HG02623 (cell line): ENCODE data around the gene RNF135.
"Not testable (repeated sequence)": the region's sequence is repeated elsewhere in the genome, so short reads cannot be mapped to it uniquely, and the experiment has no call there.

ENCODE experiments used
- ATAC-seq: cut with Tn5 transposase; IDR thresholded peaks from one replicate; pipeline ENCODE4 v1.9.1; 2021; ENCODE audit warnings: moderate library complexity; ENCODE audit not compliant: unreplicated experiment

The RNF135 gene

GRCh38 chr17:30954046-30954830, 16.6 kb upstream of the RNF135 start:
- no peak for ATAC-seq

GRCh38 chr17:30956764-30957374, 14.0 kb upstream of the RNF135 start:
- no peak for ATAC-seq

GRCh38 chr17:30957741-30958140, 13.1 kb upstream of the RNF135 start:
- ATAC-seq, result no peak

DNA sequence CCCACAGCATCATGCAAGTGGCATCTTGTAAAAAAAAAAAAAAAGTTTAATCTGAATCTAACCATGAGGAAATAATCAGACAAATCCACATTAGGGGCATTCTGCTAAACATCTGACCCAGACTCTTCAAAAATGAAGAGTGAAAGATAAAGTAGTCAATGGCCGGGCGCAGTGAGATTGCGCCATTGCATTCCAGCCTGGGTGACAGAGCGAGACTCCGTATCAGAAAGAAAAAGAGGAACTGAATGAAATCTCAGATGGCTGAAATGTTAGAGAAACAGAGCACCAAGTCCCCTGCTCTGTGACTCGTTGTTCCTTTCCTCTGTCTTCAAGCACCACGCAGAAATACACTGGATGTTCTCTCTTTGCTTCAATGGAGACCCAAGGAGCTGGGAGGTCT, 12.7 kb upstream of the RNF135 start:
- no peak for ATAC-seq

DNA sequence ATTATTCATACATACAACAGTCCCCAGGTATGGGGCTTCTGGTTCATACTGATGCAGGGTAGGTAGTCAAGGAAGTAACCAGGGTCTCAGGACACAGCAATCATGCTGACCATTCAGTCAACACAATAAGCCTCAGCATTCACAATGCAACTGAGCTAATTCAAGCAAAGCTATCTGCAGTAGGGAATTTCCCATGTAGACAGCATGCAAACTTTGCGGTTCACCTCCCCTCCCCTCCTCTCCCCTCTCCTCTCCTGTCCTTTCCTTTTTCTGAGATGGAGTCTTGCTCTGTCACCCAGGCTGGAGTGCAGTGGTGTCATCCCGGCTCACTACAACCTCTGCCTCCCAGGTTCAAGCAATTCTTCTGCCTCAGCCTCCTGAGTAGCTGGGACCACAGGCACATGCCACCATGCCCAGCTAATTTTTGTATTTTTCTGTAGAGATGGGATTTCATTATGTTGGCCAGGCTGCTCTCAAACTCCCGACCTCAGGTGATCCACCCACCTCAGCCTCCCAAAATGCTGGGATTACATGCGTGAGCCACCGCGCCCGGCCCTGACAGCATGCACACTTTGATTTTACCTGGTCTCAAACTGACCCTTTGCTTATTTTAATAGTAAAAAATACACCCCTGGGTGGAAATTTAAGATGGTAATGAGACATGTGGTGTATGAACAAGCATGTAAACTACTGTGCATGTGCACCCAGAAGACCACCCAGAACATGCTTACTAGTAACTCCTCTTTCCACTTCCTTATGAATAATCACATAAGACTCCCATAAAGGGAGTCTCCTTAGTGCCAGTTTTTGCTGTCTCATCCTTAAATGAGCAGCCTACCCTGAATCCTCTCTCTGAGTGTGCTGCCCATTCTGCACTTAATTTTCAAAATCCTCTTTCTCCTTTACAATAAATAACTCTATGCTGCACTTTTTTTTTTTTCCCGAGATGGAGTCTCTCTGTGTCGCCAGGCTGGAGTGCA, 9.3 kb upstream of the RNF135 start:
- peak; percentile 61 for ATAC-seq

DNA sequence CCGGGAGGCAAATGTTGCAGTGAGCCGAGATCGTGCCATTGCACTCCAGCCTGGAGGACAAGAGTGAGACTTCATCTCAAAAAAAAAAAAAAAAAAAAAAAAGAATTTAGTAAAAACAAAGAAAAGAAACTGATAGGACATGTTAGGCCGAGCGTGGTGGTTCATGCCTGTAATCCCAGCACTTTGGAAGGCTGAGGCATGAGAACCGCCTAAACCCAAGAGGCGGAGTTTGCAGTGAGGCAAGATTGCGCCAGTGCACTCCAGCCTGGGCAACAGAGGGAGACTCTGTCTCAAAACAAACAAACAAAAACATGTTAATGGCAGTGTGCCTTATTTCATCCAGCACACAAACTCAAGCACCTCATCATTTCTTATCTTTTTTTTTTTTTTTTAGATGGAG, 6.5 kb upstream of the RNF135 start:
- not testable (repeated sequence) for ATAC-seq

GRCh38 chr17:30964876-30965275, 6.0 kb upstream of the RNF135 start:
- ATAC-seq, result no peak

DNA sequence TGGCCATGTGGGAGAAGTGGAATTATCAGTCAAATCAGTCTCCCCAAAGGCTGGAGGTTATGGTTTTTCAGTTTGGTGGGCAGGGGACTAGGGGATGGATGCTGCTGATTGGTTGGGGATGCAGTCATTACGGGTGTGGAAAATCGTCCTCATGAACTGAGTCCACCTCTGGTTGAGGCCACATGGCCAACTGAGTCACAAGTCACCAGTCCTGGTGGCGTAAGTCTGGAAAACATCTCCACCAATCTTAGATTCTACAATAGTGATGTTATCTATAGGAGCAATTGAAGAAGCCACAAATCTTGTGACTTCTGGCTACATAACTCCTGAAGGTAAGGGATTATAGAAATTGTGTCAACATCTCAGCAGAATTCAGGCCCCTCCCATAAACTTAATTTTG, 5.2 kb upstream of the RNF135 start:
- no peak for ATAC-seq

GRCh38 chr17:30967911-30968310, 2.9 kb upstream of the RNF135 start:
- ATAC-seq, result not testable (repeated sequence)

GRCh38 chr17:30969989-30970830, 629 bp upstream of the RNF135 start:
- ATAC-seq, result no peak

- no peak for ATAC-seq
Observed at GRCh38 chr17:30975042-30975820, 4.4 kb downstream of the RNF135 start.

- ATAC-seq, result not testable (repeated sequence)
Observed at GRCh38 chr17:30979919-30980318, 9.1 kb downstream of the RNF135 start.

DNA sequence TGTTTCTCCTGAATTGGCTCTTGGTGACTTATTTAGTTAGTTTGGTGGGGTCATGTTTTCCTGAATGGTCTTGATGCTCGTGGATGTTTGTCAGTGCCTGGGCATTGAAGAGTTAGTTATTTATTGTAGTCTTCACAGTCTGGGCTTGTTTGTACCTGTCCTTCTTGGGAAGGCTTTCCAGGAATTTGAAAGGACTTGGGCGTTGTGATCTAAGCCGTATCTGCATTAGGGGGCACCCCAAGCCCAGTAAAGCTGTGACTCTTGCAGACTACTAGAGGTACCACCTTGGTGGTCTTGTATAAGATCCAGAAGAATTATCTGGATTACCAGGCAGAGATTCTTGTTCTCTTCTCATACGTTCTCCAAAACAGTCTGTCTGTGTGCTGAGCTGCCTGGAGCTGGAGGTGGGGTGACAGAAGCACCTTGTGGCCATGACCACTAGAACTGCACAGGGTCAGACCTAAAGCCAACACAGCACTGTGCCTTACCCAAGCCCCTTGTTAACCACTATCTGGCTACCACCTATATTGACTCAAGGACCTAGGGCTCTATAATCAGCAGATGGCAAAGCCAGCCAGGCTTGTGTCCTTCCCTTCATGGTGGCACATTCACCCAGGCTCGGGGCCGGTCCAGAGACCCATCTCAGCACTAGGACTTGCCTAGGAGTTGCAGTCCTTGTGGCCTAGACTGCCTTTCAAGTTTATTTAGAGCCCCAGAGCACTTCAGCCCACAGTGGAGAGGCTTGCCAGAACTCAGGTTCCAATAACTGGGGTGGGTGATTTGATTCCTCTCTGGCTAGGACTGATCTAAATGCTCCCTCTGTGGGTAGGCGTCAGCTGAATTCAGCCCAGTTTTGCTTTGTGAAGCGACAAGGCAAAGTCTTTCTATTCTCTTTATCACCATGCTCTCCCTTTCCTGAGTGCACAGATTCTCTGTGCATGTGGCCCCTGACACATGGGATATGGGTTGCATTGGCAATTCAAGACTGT, 11.0 kb downstream of the RNF135 start:
- ATAC-seq, result no peak

DNA sequence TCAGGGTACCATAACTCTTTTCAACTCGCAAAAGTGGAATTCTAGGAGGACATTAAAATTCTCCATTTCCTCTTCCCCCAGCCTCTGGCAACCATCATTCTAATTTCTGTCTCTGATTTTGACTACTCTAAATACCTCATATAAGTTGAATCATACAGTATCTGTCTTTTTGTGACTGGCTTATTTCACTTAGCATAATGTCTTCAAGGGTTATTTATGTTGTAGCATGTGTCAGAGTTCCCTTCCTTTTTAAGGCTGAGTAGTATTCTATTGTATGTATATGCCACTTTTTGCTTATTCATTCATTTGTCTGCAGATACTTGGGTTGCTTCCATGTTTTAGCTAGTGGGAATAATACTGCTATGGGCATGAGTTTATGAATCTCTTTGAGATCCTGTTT, 12.0 kb downstream of the RNF135 start:
- no peak for ATAC-seq

GRCh38 chr17:30990458-30990857, 19.6 kb downstream of the RNF135 start:
- no peak for ATAC-seq

GRCh38 chr17:30992551-30992950, 21.7 kb downstream of the RNF135 start:
- no peak for ATAC-seq

DNA sequence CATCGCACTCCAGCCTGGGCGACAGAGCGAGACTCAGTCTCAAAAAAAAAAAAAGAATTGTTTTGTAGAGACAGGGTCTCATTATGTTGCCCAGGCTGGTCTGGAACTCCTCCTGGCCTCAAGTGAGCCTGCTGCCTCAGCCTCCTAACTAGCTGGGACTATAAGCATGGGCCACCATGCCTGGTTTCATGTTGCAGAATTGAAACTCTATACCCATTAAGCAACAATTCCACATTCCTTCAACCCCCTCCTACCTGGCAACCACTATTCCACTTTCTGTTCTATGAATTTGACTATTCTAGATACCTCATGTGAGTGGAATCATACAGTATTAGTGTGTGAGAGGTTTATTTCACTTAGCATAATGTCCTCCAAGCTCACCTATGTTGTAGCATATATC, 24.5 kb downstream of the RNF135 start:
- ATAC-seq, result no peak

- no peak for ATAC-seq
Observed at GRCh38 chr17:30996486-30996885, 25.6 kb downstream of the RNF135 start.

DNA sequence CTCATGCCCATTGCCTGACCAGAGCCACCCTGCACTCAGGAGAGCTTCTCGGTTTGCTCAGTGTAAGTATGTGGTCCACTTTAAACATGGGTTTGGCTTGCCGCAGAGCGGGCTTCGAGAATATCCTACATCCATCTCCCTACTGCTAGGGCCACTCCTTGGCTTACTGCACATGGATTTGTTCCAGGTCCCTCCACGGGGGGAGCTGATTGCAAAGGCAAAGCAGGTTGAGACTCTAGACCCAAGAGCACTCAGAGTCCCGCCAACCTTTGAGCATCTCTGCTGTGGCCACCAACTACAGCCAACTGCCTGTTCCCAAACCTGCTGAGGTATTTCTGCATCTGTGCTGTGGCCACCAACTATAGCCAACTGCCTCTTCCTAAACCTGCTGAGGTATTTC, 26.4 kb downstream of the RNF135 start:
- no peak for ATAC-seq
